Epithelial cell of prostate (primary cell): ENCODE results near the gene EPYC.

Experiments
- DNase-seq: peaks from one replicate; pipeline ENCODE4 v3.0.0-alpha.2; 2011; ENCODE audit warnings: low read depth, low spot score
- H3K27ac ChIP-seq: fragments of 450-650 bp; 2 replicates; pipeline ENCODE4 v1.5.1; 2017; ENCODE audit warnings: mild to moderate bottlenecking

EPYC gene

DNA sequence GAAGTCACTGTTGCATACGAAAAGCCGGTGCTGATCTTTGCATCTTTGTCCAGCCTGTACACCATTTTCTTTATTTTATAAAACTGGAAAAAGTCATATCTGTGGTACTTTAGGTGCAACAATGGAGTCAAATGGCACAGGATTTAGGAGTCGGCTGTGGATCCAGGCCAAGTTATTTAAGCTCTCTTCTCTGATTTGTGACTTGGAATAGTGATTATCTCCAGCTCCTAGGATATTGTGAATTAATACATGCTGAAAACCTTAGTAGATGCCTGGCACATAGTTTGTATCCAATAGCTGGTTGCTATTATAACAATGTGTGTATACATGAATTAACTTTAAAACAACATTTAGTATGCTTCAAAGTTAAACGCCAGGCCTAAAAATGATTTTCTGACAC lies 43.6 kb downstream of the EPYC start:
- no peak for DNase-seq
- no peak overlapping the region for H3K27ac ChIP-seq

- no peak for DNase-seq
- H3K27ac ChIP-seq: no peak overlapping the region
Measured at GRCh38 chr12:90959538-90960139, 45.1 kb downstream of the EPYC start.

GRCh38 chr12:90959032-90959431 lies 45.7 kb downstream of the EPYC start:
- no peak overlapping the region for H3K27ac ChIP-seq
- DNase-seq: no peak

DNA sequence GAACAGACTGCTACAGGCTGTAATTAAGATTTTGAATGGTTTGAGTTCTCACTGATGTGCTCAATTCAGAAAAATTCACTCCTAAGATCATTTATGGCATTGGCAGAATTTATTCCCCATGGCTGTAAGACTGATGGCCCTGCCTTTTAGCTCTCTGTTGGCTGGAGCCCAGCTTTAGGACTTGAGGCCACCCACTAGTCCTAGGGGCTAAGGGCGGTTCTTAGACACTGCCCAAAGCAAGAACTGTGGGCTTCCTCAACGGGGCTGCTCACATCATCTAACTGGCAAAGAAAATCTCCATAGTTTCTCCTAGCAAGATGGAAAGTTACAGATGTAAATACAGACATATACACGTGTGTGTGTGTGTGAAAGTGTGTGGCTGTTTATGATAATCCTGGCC lies 46.4 kb downstream of the EPYC start:
- H3K27ac ChIP-seq: no peak overlapping the region
- no peak for DNase-seq

DNA sequence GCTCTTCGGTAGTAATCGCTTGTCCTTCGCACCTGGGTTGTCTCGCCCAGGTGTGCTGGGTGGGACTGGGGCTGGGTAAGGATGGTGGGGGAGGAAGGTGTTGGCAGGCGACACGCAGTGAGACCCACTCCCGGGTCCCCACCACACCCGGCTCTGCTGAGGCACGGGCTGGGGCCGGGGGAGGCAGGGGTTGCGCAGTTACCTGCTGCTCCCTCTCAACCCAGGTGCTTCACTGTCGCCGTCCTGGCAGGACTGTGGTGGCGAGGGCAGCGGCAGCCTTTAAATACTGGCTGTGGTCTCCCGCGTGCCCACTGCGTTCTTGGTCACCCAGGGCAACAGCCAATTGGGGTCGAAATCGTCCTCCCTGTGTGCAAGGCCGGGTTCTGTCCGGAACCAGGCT lies 49.9 kb downstream of the EPYC start, which contains the start of gene CCER1:
Gene CCER1, minus strand, starts transcription at position 256 of the 400 bp plus-strand sequence. CDS start 434 bp downstream, outside the sequence.
- no peak within 1 kb of the TSS for H3K27ac ChIP-seq
- no peak for DNase-seq

- no peak for DNase-seq
Measured at GRCh38 chr12:90954428-90954827, 50.3 kb downstream of the EPYC start.

DNA sequence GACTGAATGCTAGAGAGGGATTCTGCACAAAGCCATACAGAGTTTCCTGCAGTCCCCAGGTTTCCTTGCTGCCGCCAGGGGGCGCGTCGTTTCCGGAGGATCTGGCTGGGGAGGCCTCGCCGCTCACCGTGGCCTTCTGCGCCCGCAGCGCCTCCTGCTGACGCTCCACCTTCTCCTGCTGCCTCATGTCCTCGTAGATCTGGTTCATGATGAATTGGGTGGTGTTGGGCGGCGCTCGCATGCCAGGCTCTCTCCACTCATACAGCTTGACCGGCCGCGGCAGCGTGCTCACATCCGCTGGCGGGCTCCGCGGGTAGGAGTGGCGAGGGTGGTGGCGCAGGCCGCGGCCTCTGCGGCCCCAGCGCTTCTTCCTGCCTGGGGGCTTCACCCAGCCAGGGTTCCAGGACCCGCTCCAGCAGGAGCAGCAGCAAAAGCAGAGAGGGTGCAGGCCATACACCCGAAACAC lies 50.8 kb downstream of the EPYC start:
- no peak overlapping the region for H3K27ac ChIP-seq
- no peak for DNase-seq

More at GRCh38 chr12:90954428-90954827, 50.3 kb downstream of the EPYC start:
- no peak overlapping the region for H3K27ac ChIP-seq

DNA sequence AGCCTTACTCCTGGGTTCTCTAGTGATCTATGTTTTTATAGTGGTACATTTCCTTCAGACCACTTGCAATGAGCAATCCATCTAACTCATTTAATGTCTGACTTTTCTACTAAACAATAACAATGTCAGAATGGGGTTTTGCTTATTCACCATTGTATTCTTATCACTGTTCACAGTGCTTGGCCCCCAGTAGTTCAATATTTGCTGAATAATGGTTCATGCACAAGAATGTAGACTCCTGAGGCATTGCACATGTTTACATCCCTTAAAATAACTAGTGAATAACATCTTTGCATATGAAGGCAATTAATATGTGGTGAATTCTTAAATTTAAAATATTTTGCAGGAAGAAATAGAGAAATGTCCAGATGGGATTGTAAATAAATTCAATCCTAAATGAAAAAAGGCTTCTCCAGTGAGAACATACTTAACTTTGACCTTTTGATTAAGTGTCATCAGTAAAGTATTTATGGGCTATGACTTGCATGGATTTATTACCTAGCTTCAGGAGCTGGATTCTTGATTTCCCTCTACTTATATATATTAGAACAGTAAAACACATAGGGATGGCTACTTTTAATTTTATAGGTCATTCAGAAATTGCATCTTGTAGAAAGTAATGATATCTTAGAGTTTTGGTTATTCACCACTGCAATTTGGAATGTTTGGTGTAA lies 53.2 kb downstream of the EPYC start:
- no peak overlapping the region for H3K27ac ChIP-seq
- DNase-seq: no peak

GRCh38 chr12:90947869-90948268 lies 56.9 kb downstream of the EPYC start:
- no peak for DNase-seq
- no peak overlapping the region for H3K27ac ChIP-seq

DNA sequence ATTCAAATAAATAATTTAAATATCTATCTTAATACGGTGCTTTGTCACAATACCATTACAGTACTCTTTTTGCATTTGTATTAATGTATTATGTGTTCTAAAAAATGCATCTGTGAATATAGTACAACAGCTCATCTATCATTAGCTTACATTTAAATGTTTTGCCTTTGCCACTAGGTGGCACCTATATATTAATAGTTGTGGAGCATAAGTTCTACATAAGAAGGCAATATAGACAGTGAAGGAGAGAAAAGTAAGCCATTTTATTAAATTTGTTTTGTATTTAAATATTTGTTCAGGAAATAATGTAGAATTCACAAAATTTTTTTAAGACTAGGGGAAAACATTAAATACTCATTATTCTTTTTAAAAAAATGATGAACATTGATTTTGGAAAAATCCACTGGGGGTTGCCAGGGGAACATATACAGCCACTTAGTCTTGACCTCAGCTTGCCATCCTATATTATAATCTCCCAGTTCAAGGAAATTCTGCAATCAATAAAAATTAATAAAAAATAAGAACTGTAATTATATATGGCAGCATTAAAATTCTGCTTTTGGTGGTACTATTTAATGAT lies 59.6 kb downstream of the EPYC start:
- DNase-seq: no peak
- no peak overlapping the region for H3K27ac ChIP-seq

DNA sequence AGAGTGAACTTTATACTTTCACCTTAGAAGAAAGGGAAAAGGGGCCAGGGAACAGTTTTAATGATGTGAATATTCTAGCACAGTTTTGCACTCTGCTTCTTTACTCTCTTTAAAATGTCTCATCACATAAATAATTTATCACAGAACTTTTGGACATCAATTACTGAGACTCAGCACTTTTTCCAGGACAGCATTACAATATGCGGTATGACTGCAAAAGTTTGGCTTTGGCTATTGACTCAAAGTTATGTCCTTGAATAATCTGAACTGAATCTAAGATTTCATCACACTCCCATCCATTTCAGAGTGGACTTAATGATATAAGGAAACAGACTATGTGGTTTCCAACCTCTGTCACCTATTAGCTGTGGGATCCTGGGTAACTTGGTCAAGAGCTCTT lies 61.5 kb downstream of the EPYC start:
- H3K27ac ChIP-seq: no peak overlapping the region
- no peak for DNase-seq

GRCh38 chr12:90940872-90941499 lies 63.8 kb downstream of the EPYC start:
- no peak for DNase-seq
- no peak overlapping the region for H3K27ac ChIP-seq

DNA sequence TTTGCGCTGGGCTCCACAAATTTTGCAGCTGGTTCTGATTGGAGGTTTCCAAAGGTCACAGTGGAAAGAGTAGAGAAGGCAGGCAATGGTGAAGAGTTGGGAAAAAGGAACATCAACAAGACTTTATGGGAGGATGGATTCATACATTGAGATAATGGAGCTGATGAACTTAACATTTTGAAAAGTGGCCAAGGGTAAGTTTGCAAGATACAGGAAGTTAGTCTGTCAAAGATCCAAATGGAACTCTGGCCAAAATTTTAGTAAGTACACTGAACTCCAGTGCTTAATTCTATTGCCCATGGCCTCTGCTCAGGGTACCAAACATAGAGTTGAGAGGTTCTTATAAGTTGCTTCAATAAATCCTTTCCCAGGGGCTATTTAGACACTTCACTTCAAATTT lies 65.4 kb downstream of the EPYC start:
- no peak for DNase-seq
- H3K27ac ChIP-seq: peak overlapping the region; percentile 52

DNA sequence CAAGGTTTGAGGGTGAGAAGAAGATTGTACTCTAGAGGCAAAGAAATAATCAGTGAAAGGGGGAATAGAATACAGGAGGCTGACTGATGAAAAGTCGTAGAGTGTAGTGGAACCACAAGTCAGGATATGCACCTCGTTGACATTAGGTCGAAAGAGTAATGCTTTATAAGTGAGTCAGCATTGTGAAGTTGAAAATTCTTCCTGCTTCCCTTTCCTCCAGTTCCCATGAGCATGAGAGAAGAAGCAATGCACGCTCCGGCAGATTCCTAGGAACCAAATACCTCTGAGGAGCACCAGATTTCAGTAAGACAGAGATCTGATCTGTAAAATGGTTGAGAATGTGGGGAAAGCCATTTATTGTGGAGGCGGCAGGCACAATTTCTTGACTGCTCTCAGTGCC lies 66.3 kb downstream of the EPYC start:
- DNase-seq: peak; percentile 27
- H3K27ac ChIP-seq: peak overlapping the region; percentile 52

- DNase-seq: no peak
- peak overlapping the region; percentile 52 for H3K27ac ChIP-seq
Measured at GRCh38 chr12:90937651-90938050, 67.1 kb downstream of the EPYC start.

GRCh38 chr12:90936230-90937005 lies 68.4 kb downstream of the EPYC start:
- DNase-seq: no peak
- H3K27ac ChIP-seq: no peak overlapping the region

- no peak overlapping the region for H3K27ac ChIP-seq
- no peak for DNase-seq
Measured at GRCh38 chr12:90925562-90925961, 79.2 kb downstream of the EPYC start.

GRCh38 chr12:90924406-90924805 lies 80.4 kb downstream of the EPYC start:
- DNase-seq: no peak
- no peak overlapping the region for H3K27ac ChIP-seq

GRCh38 chr12:90922145-90922627 lies 82.6 kb downstream of the EPYC start:
- no peak overlapping the region for H3K27ac ChIP-seq
- DNase-seq: no peak

- no peak for DNase-seq
- H3K27ac ChIP-seq: no peak overlapping the region
Measured at GRCh38 chr12:90921536-90921935, 83.2 kb downstream of the EPYC start.
